GM12874 (cell line): Measurements from ENCODE around the gene MTG2.

Source experiments
- TF ChIP-seq, protein P1 (sequence below): IDR thresholded peaks from 2 replicates; pipeline ENCODE4 v1.5.1; 2011; ENCODE audit warnings: low read depth, mild to moderate bottlenecking, control low read depth, low read length, moderate library complexity; ENCODE audit not compliant: insufficient read depth

The MTG2 gene

GRCh38 chr20:62198496-62198895, 15.7 kb downstream of the MTG2 start:
- TF ChIP-seq, protein P1, sequence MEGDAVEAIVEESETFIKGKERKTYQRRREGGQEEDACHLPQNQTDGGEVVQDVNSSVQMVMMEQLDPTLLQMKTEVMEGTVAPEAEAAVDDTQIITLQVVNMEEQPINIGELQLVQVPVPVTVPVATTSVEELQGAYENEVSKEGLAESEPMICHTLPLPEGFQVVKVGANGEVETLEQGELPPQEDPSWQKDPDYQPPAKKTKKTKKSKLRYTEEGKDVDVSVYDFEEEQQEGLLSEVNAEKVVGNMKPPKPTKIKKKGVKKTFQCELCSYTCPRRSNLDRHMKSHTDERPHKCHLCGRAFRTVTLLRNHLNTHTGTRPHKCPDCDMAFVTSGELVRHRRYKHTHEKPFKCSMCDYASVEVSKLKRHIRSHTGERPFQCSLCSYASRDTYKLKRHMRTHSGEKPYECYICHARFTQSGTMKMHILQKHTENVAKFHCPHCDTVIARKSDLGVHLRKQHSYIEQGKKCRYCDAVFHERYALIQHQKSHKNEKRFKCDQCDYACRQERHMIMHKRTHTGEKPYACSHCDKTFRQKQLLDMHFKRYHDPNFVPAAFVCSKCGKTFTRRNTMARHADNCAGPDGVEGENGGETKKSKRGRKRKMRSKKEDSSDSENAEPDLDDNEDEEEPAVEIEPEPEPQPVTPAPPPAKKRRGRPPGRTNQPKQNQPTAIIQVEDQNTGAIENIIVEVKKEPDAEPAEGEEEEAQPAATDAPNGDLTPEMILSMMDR, result no peak

DNA sequence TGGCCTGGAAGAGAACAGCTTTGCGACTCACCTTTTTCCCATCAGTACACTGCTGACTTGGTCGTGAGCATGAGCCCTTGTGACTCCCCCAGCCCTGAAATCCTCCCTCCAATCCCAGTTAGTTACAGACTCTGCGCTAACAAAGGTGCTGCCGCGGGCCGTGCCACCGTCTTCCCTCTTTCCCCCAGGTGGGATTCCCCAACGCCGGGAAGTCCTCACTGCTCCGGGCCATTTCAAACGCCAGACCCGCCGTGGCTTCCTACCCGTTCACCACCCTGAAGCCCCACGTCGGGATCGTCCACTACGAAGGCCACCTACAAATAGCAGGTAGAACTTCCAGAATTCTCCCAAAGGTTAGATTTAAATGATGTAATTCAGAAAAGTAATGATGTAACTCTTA, 16.1 kb downstream of the MTG2 start:
- TF ChIP-seq, protein P1, result no peak

GRCh38 chr20:62200491-62201172, 17.8 kb downstream of the MTG2 start:
- TF ChIP-seq, protein P1, result no peak

GRCh38 chr20:62201173-62202082, 18.6 kb downstream of the MTG2 start:
- TF ChIP-seq, protein P1, result no peak

DNA sequence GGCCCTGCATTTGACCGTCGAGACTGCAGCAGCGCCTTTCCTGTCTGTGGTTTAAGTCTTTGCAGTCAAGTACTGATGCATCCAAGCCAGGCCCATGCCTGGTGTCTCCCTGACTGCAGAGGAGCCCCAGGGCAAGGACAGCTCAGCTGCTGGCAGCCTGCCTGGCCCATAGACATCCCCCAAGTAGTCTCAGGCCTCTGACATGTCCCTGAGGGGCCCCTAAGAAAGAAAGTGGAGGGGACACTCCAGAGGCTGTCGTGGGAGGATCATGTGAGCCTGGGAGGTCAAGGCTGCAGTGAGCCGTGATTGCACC, 19.2 kb downstream of the MTG2 start:
- TF ChIP-seq, protein P1, result no peak

- TF ChIP-seq, protein P1, result no peak
Observed at GRCh38 chr20:62202676-62203377, 20.0 kb downstream of the MTG2 start.

GRCh38 chr20:62203378-62204030, 20.7 kb downstream of the MTG2 start:
- TF ChIP-seq, protein P1, result no peak
